GM18520 (cell line): ENCODE measurements around the gene PITX3.

ENCODE experiments used
- ATAC-seq: cut with Tn5 transposase; IDR thresholded peaks from one replicate; pipeline ENCODE4 v1.9.1; 2021; ENCODE audit not compliant: unreplicated experiment

The PITX3 gene

DNA sequence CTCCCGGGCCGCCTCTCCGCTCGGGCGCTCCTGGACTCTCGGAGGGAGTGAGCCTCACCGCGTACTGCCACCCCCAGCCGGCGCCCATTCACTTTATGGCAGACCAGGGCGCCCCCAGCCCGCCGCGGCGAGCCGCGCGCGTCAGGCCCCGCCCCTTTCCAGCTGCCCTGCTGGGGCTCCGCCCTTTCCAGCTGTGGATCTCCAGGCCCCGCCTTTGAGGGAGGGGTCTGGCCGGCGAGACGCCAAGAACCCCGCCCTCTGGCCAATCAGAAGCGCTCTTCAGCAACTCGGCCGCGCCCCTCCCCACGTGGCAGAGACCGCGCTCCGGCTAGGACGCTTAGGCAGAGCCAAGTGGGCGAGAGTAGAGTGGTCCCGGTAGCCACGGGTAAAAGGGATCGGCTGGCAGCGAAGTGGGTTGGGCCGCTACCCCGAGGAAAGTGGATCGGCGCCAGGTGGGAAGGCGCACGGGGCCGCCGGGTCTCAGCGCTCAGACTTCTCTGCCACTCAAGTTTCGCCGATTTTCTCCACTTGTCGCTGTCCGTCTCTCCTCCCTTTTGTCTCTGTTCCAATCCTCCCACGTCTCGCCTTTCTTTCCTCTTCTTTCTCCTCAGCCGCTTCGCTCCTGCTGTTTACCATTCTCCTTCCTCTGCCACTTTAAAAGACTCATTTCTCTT is at the start of gene PITX3:
TSS of gene PITX3 (minus strand) at position 69 of the 674 bp plus-strand sequence. CDS start 9,432 bp downstream, outside the sequence.
- ATAC-seq: peak; percentile 25

DNA sequence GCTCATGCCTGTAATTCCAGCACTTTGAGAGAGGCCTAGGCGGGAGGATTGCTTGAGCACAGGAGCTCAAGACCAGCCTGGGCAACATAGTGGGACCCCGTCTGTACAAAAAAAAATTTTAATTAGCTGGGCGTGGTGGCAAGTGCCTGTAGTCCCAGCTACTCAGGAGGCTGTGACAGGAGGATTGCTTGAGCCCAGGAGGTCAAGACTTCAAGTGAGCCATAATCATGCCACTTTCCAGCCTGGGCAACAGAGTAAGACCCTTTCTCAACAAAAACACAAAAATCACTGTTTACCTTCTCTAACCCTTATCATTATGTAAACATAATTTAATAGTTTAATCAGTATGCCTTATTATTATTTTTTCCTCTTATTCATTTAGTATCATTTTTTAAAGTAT is 48.5 kb upstream of the PITX3 start:
- no peak for ATAC-seq

- no peak for ATAC-seq
Measured at GRCh38 chr10:102289356-102289755, 48.0 kb upstream of the PITX3 start.

DNA sequence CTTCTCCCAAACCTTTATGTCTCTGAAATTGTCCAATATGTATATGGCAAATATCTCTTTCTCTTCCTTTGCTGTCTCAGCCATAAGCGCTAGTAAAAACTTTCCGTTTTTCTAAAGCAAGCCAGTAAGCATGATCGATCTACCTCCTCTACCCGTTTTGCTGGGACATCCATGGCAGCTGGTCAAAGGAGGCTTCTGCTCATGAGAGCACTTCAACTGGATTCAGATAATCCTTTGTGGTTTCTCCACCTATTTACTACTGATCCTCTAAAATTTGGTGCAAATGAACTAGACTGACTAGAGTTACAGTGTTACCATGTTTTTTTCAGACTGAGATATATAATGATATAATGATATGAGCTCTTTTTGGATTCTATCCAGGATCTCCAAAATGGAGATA is 46.7 kb upstream of the PITX3 start:
- ATAC-seq: no peak

DNA sequence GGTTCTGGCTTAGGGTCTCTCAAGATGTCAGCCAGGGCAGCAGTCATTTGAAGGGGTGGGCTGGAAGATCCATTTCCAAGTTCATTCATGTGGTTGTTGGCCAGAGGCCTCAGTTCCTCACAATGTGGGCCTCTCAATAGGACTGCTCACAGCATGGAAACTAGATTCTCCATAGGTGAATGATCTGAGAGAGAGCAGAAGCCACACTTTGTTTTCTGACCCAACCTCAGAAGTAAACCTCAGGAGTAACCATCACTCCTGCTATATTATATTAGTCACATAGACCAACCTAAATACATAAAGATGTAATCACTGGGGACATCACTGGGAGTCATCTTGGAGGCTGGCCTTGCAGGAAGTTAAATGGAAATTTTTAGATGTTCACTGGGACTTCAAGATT is 46.2 kb upstream of the PITX3 start:
- ATAC-seq: no peak

DNA sequence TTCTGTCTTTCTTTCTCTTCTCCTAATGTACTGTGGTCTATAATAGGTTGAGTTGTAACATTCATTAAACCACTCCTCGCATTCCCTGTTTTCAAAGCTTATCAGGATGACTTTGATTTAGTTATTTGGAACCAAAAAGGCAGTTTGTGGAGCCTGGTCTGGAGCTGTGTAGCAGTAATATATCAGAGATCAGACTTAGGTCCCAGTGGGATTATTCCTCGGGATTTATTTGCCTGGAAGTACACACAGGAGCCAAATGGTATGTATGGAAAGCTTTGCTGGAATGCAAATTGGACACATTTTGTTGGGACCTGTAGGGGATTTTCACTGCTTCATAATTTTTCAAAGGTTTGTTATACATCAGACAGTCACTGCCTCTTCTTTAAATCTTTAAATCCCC is 44.9 kb upstream of the PITX3 start:
- no peak for ATAC-seq

DNA sequence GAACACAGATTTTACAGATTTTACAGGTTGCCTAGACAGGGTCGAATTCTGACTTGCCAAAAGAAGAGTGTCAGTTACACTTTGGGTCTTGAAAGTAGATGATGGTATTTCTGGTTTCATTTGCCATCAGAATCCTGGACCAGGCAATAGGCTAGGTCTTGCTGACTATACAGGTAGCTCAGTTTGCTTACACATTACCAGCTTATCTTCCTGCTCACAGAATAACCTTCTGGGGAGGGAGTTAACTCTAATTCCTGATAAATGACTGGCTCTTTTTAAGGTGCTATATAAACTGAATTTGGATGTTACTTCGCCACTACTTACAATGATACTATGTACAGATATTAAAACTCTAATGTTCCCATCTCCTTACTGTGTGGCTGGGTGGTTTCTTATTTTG is 43.8 kb upstream of the PITX3 start:
- no peak for ATAC-seq

GRCh38 chr10:102284531-102284930 is 43.2 kb upstream of the PITX3 start:
- no peak for ATAC-seq

- ATAC-seq: no peak
Measured at GRCh38 chr10:102283890-102284289, 42.6 kb upstream of the PITX3 start.

- ATAC-seq: no peak
Measured at GRCh38 chr10:102283488-102283887, 42.2 kb upstream of the PITX3 start.

DNA sequence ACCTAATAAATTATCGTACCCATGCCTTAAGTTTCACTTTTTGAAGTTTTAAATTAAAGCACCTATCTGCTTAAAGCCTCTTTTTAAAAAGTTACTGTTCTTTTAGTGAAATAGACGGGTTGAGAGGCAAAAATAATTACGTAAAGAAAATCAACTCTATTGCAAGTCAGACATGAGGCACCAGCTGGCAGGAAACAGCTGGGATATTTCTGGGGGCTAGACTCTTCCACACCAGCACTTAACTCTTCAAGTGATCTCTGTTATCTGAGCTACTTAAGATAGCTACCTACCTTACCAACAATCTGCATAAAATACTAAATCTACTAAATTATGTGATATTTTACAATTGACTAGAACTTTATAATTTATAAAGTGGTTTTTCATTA is 39.8 kb upstream of the PITX3 start:
- ATAC-seq: no peak

GRCh38 chr10:102280397-102281101 is 39.2 kb upstream of the PITX3 start:
- no peak for ATAC-seq

- no peak for ATAC-seq
Measured at GRCh38 chr10:102279104-102279503, 37.8 kb upstream of the PITX3 start.

DNA sequence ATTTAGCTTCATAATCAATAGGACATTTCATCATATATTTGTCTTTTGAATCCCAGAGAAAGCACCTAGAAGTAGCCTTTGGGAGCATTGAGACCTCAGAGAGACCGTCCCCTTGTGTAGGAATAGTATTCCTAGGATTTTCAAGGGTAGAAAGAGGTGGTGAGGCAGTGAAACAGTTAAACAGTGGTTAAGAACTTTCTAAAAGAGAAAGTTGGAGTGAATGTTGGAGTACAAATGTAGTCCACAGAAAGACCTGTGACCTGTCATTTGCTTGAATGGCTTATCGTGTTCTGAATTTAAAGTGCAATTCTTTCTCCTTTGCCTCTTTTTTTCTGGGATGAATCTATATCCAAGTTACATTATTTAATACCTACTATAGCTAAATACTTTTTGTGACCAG is 34.0 kb upstream of the PITX3 start:
- no peak for ATAC-seq

- ATAC-seq: no peak
Measured at GRCh38 chr10:102274062-102274461, 32.8 kb upstream of the PITX3 start.

- ATAC-seq: no peak
Measured at GRCh38 chr10:102269017-102269416, 27.7 kb upstream of the PITX3 start.

DNA sequence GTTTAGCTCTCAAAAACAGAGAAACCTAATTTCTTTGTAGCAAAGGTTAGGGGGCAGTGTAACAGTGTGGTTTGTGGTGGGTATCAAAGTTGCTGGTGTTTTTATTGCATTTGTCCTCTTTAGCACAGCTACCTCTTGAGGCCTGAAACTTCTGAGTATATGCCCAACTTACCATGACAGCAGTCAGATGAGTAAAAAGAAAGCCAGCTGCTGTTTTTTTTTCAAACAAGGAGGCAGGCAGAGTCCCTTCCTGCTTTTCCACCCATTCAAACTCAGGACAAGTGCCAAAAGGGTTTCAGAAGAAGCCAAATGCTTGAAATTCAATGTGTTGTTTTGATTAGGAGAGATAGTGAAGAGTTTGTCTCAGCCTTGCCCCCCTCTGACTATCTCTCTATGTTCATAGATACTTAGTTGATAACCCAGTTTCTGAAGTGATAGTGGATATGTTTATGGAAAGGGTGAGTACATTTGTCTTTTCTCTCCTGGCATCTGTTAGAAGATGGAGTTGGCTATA is 27.1 kb upstream of the PITX3 start:
- no peak for ATAC-seq

- no peak for ATAC-seq
Measured at GRCh38 chr10:102267748-102268147, 26.4 kb upstream of the PITX3 start.

DNA sequence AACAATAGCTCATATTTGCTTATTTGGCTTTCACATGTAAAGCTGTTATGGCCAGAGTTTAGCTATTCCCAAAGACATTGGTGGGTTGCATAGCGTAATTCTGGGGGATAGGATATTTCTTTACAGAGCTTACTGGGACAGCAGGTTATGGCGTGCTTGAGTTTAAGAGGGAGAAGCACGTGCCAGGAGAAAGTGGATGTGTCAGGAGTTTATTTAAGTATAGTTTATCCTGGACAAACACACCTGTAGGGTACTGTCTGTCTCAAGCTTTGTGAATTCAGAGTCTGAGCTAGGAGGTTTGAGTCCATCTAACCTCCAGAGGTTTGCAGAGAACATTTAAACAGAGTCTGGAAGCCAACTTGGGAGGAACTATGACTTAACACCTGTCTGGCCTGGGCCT is 25.4 kb upstream of the PITX3 start:
- ATAC-seq: no peak

- no peak for ATAC-seq
Measured at GRCh38 chr10:102264371-102264770, 23.1 kb upstream of the PITX3 start.

GRCh38 chr10:102262744-102263370 is 21.5 kb upstream of the PITX3 start:
- ATAC-seq: no peak

DNA sequence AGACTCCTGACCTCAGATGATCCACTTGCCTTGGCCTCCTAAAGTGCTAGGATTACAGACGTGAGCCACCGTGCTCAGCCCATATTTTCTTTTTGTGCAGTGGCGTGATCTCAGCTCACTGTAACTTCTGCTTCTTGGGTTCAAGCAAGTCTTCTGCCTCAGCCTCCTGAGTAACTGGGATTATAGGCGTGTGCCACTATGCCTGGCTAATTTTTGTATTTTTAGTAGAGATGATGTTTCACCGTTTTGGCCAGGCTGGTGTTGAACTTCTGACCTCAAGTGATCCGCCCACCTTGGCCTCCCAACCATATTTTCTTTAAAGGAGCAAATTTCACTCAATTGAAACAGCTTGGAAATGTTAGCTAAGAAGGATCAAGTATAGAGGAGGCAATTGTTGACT is 20.5 kb upstream of the PITX3 start:
- no peak for ATAC-seq
